GM19238 (cell line): Measurements from ENCODE around the gene WIPF2.
A peak's percentile ranks its signal among the peaks of the same experiment; 100 is the strongest.

Experiments used
- DNase-seq: peaks from one replicate; pipeline ENCODE4 v3.0.0; 2011; ENCODE audit warnings: low spot score; ENCODE audit not compliant: insufficient read length

Gene WIPF2

GRCh38 chr17:40313668-40314583 is 94.8 kb downstream of the WIPF2 start:
- DNase-seq, result no peak

- no peak for DNase-seq
Observed at GRCh38 chr17:40314584-40314956, 95.5 kb downstream of the WIPF2 start.

- no peak for DNase-seq
Observed at GRCh38 chr17:40315206-40315605, 96.1 kb downstream of the WIPF2 start.

GRCh38 chr17:40315678-40316570 is 96.8 kb downstream of the WIPF2 start:
- no peak for DNase-seq

- no peak for DNase-seq
Observed at GRCh38 chr17:40316571-40317344, 97.7 kb downstream of the WIPF2 start.

GRCh38 chr17:40317345-40317873 is 98.3 kb downstream of the WIPF2 start:
- no peak for DNase-seq

GRCh38 chr17:40317880-40318829 is 99.1 kb downstream of the WIPF2 start:
- DNase-seq, result peak; percentile 95

GRCh38 chr17:40318830-40319391 is 99.8 kb downstream of the WIPF2 start:
- no peak for DNase-seq

GRCh38 chr17:40319651-40320540 is 100.8 kb downstream of the WIPF2 start:
- DNase-seq, result no peak

- DNase-seq, result no peak
Observed at GRCh38 chr17:40320756-40321523, 101.8 kb downstream of the WIPF2 start.

- no peak for DNase-seq
Observed at GRCh38 chr17:40321524-40321929, 102.4 kb downstream of the WIPF2 start.

GRCh38 chr17:40321961-40322357 is 102.9 kb downstream of the WIPF2 start:
- no peak for DNase-seq

- DNase-seq, result peak; percentile 83
Observed at GRCh38 chr17:40322358-40323315, 103.5 kb downstream of the WIPF2 start.

- DNase-seq, result no peak
Observed at GRCh38 chr17:40323391-40324381, 104.6 kb downstream of the WIPF2 start.

GRCh38 chr17:40325156-40326013 is 106.3 kb downstream of the WIPF2 start:
- no peak for DNase-seq
